Measurements from ENCODE around the gene CAMK4. TPM values are rescaled to one million over a fixed set of nuclear protein-coding genes. Genes with fewer than 3 reads are reported as not detected.

The CAMK4 gene
- total RNA-seq, 1 experiment from 2014 or later: not detected

GRCh38 chr5:111401906-111402305 is 177.7 kb downstream of the CAMK4 start:
- ChIA-PET POLR2A (ENCODE audit: unreplicated experiment) (no interaction called here), CTCF (no interaction called here)
- no TSS peak for BruUV-seq (replicated peaks)

GRCh38 chr5:111404270-111404769 is 180.1 kb downstream of the CAMK4 start:
- TF ChIP-seq EZH2 (IDR thresholded peaks at IDR 0.05; ENCODE audit: low read depth): no peak
- TF ChIP-seq CTCF (conservative IDR thresholded peaks at IDR 0.05): no peak
- Histone ChIP-seq H3K27me3 (ENCODE audit: insufficient read depth, low read depth) (peaks cover 6% of the 10 kb centered on the region; the same call in 1 of the 2 replicates), H3K4me1 (replicated peaks; ENCODE audit: insufficient read depth) (no peaks in the 10 kb centered on the region), H3F3A (ENCODE audit: insufficient read depth, low read depth) (no peaks in the 10 kb centered on the region), H3K4me2 (no peak overlapping the region), H2AFZ (no peak overlapping the region), H3K4me3 (no peak overlapping the region), H3K27ac (no peak overlapping the region), H3K9me2 (ENCODE audit: insufficient read depth) (no peaks in the 10 kb centered on the region), H3K9me3 (ENCODE audit: insufficient read depth, low read depth) (no peaks in the 10 kb centered on the region), H3K36me3 (ENCODE audit: low read depth) (no peaks in the 10 kb centered on the region), H4K20me1 (ENCODE audit: insufficient read depth) (no peaks in the 10 kb centered on the region), H3K79me2 (ENCODE audit: low read depth) (no peaks in the 10 kb centered on the region)
- intact Hi-C loops (cut with micrococcal nuclease; ENCODE audit: unreplicated experiment): no loop called here
- no peak for DNase-seq
- ChIA-PET CTCF (no interaction called here), POLR2A (ENCODE audit: unreplicated experiment) (no interaction called here)
- no TSS peak for BruUV-seq (replicated peaks)

More at GRCh38 chr5:111401906-111402305, 177.7 kb downstream of the CAMK4 start:
- no peak for DNase-seq
- no peak overlapping the region for H2AFZ ChIP-seq
- no peaks in the 10 kb centered on the region for H3K9me3 ChIP-seq (ENCODE audit: insufficient read depth, low read depth)
- H3K27ac ChIP-seq: no peak overlapping the region
- no peaks in the 10 kb centered on the region for H3K4me1 ChIP-seq (replicated peaks; ENCODE audit: insufficient read depth)
- H3K27me3 ChIP-seq (ENCODE audit: insufficient read depth, low read depth): peaks cover 6% of the 10 kb centered on the region; the same call in 1 of the 2 replicates
- intact Hi-C loops (cut with micrococcal nuclease; ENCODE audit: unreplicated experiment): no loop called here
- no peaks in the 10 kb centered on the region for H3F3A ChIP-seq (ENCODE audit: insufficient read depth, low read depth)
- no peak overlapping the region for H3K4me2 ChIP-seq
- no peaks in the 10 kb centered on the region for H3K79me2 ChIP-seq (ENCODE audit: low read depth)
- no peaks in the 10 kb centered on the region for H3K36me3 ChIP-seq (ENCODE audit: low read depth)
- TF ChIP-seq CTCF (conservative IDR thresholded peaks at IDR 0.05) (no peak), EZH2 (IDR thresholded peaks at IDR 0.05; ENCODE audit: low read depth) (no peak)
- H4K20me1 ChIP-seq (ENCODE audit: insufficient read depth): no peaks in the 10 kb centered on the region
- no peaks in the 10 kb centered on the region for H3K9me2 ChIP-seq (ENCODE audit: insufficient read depth)
- no peak overlapping the region for H3K4me3 ChIP-seq

GRCh38 chr5:111407562-111407961 is 183.4 kb downstream of the CAMK4 start:
- DNase-seq: no peak
- no peaks in the 10 kb centered on the region for H3K36me3 ChIP-seq (ENCODE audit: low read depth)
- no peak overlapping the region for H3K27ac ChIP-seq
- intact Hi-C loops (cut with micrococcal nuclease; ENCODE audit: unreplicated experiment): no loop called here
- H2AFZ ChIP-seq: no peak overlapping the region
- H3F3A ChIP-seq (ENCODE audit: insufficient read depth, low read depth): no peaks in the 10 kb centered on the region
- peaks cover 6% of the 10 kb centered on the region; the same call in 1 of the 2 replicates for H3K27me3 ChIP-seq (ENCODE audit: insufficient read depth, low read depth)
- H3K79me2 ChIP-seq (ENCODE audit: low read depth): no peaks in the 10 kb centered on the region
- no peaks in the 10 kb centered on the region for H3K4me1 ChIP-seq (replicated peaks; ENCODE audit: insufficient read depth)
- CTCF ChIA-PET: no interaction called here
- no peak overlapping the region for H3K4me2 ChIP-seq
- no peaks in the 10 kb centered on the region for H3K9me2 ChIP-seq (ENCODE audit: insufficient read depth)
- no TSS peak for BruUV-seq (replicated peaks)
- POLR2A ChIA-PET (ENCODE audit: unreplicated experiment): no interaction called here
- no peaks in the 10 kb centered on the region for H3K9me3 ChIP-seq (ENCODE audit: insufficient read depth, low read depth)
- TF ChIP-seq CTCF (conservative IDR thresholded peaks at IDR 0.05): no peak
- no peak for TF ChIP-seq EZH2 (IDR thresholded peaks at IDR 0.05; ENCODE audit: low read depth)
- H4K20me1 ChIP-seq (ENCODE audit: insufficient read depth): no peaks in the 10 kb centered on the region
- no peak overlapping the region for H3K4me3 ChIP-seq

Measured in PC-9 (cell line).